Right lobe of liver (tissue), 4 donors: ENCODE results near the gene CCDC43.

Experiments used
- CTCF ChIP-seq, 4 donors: fragments of 200-600 bp in 3 of 4; fragments of 450-650 bp in 1 of 4; IDR thresholded peaks; one replicate each; pipeline versions ENCODE4 v1.5.1 to v1.8.0; 2016 to 2022; ENCODE audit warnings: antibody characterized with exemption in 4 of 4, mild to moderate bottlenecking in 2 of 4
- POLR2A ChIP-seq: fragments of 450-650 bp; IDR thresholded peaks from one replicate; pipeline ENCODE4 v1.6.1; 2017; ENCODE audit warnings: antibody characterized with exemption, mild to moderate bottlenecking
- donor health status: DM: no; HTN: no; CAD: no.
- donor health status: DM: no; HTN: no; CAD: no.
- donor health status: DM: no; HTN: yes; CAD: no.

DNA sequence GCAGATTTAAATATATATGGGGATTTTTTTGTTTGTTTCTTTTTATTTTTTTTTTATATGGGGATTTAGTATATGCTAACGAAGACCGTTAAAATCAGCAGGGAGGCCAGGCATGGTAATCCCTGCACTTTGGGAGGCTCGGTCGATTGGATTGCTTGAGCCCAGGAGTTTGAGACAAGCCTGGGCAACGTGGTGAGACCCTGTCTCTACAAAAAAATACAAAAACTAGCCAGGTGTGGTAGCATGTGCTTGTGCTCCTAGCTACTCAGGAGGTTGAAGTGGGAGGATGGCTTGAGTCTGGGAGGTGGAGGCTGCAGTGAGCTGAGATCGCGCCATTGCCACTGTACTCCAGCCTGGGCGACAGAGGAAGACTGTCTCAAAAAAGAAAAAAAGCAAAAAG is 55.6 kb downstream of the CCDC43 start:
- no peak for TF ChIP-seq CTCF (IDR thresholded peaks at IDR 0.05)
- no peak for TF ChIP-seq POLR2A
